NB4 (cell line): Measurements from ENCODE around the gene SRRD.
"Not testable (repeated sequence)": the region's sequence is repeated elsewhere in the genome, so short reads cannot be mapped to it uniquely, and the experiment has no call there.

Experiments used
- DNase-seq: peaks from one replicate; pipeline ENCODE4 v3.0.0; 2010; ENCODE audit warnings: low read depth
- H3K4me3 ChIP-seq: one replicate; pipeline ENCODE4 v1.5.1; 2011; ENCODE audit warnings: mild to moderate bottlenecking, low read depth, low read length, moderate library complexity
- MYC ChIP-seq: IDR thresholded peaks from 2 replicates; pipeline ENCODE4 v1.6.1; 2011; ENCODE audit warnings: low read depth, low read length
- POLR2A ChIP-seq: IDR thresholded peaks from 2 replicates; pipeline ENCODE4 v1.6.1; 2011; ENCODE audit warnings: mild to moderate bottlenecking; ENCODE audit not compliant: insufficient read length; ENCODE audit errors: extremely low read depth
- TF ChIP-seq, protein P1 (sequence below): IDR thresholded peaks from one replicate; pipeline ENCODE4 v1.5.1; 2012; ENCODE audit warnings: low read depth, low read length
- TF ChIP-seq, protein P2 (sequence below): IDR thresholded peaks from 2 replicates; pipeline ENCODE4 v1.6.1; 2011; ENCODE audit warnings: low read depth, low read length

Gene SRRD

DNA sequence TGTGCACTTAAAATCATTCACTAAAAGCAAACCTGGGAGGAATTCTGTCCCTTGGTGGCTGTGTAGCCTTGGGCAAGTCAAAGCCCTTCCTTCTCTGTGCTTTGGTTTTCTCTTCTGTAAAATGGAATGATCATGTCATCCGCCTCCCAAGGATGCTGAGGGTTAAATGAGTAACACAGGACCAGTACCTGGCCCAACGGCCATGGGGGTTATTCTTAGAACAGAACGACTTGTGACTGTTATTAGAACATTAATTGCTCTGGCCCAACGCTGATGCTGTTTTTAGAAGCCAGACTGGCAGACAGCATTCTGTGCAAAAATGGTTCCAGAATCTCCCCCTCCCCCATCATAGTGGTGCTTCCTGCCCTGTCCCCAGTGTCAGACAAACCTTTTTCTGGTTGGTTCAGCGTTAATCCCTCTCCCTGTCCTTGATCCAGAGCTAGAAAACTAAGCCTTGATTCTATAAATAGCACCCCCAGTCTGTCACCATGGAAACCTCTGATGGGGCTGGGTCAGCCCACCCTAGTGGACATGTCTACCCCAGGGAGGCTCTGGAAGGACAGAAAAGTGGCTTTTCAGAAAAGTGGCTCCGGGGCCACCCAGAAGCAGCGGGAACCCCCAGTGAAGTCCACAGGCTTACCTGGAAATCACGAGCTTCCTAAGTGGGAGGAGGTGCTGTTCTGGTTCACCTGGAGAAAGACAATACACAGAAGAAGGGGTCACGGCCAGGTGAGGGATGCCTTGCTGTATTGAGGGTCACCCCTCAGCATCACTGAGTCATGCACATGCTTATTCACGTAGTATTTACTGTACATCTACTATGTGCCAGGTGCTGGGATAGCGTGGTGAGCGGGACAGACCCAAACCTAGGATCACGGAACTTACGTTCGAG is 44.1 kb downstream of the SRRD start:
- TF ChIP-seq MYC (no peak), POLR2A (no peak)
- TF ChIP-seq, protein P1, sequence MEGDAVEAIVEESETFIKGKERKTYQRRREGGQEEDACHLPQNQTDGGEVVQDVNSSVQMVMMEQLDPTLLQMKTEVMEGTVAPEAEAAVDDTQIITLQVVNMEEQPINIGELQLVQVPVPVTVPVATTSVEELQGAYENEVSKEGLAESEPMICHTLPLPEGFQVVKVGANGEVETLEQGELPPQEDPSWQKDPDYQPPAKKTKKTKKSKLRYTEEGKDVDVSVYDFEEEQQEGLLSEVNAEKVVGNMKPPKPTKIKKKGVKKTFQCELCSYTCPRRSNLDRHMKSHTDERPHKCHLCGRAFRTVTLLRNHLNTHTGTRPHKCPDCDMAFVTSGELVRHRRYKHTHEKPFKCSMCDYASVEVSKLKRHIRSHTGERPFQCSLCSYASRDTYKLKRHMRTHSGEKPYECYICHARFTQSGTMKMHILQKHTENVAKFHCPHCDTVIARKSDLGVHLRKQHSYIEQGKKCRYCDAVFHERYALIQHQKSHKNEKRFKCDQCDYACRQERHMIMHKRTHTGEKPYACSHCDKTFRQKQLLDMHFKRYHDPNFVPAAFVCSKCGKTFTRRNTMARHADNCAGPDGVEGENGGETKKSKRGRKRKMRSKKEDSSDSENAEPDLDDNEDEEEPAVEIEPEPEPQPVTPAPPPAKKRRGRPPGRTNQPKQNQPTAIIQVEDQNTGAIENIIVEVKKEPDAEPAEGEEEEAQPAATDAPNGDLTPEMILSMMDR: no peak
- TF ChIP-seq, protein P2, sequence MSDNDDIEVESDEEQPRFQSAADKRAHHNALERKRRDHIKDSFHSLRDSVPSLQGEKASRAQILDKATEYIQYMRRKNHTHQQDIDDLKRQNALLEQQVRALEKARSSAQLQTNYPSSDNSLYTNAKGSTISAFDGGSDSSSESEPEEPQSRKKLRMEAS: no peak
- DNase-seq: no peak

DNA sequence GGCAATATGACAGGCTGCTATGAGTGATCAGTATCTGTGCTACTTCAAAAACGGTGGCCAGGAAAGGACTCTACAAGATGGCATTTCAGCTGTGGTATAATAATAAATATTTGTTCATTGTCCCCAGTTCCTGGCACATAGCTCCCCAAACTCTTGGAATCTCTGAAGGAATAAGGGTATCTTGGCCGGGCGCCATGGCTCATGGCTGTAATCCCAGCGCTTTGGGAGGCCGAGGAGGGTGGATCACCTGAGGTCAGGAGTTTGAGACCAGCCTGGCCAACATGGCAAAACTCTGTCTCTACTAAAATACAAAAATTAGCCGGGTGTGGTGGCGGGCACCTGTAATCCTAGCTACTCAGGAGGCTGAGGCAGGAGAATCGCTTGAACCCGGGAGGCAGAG is 44.8 kb downstream of the SRRD start:
- not testable (repeated sequence) for H3K4me3 ChIP-seq, DNase-seq

More for the DNA sequence above, 44.1 kb downstream of the SRRD start:
- no peak overlapping the region for H3K4me3 ChIP-seq

DNA sequence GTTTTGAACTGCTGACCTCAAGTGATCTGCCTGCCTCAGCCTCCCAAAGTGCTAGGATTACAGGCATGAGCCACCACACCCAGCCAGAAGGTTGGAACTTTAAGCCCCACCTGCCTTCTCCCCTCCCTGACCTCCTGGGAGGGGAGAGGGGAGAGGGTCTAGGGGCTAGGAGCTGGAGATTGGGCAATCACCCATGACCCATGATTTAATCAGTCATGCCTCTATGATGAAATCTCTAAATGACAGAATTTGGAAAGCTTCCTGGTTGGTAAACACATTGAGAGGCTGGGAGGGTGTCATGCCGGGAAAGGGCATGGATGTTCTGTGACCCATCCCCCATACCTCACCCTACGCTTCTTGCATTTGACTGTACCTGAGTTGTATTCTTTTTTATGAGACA is 45.7 kb downstream of the SRRD start:
- peak; percentile 74 for DNase-seq
- H3K4me3 ChIP-seq: no peak overlapping the region
- TF ChIP-seq, protein P1: no peak

DNA sequence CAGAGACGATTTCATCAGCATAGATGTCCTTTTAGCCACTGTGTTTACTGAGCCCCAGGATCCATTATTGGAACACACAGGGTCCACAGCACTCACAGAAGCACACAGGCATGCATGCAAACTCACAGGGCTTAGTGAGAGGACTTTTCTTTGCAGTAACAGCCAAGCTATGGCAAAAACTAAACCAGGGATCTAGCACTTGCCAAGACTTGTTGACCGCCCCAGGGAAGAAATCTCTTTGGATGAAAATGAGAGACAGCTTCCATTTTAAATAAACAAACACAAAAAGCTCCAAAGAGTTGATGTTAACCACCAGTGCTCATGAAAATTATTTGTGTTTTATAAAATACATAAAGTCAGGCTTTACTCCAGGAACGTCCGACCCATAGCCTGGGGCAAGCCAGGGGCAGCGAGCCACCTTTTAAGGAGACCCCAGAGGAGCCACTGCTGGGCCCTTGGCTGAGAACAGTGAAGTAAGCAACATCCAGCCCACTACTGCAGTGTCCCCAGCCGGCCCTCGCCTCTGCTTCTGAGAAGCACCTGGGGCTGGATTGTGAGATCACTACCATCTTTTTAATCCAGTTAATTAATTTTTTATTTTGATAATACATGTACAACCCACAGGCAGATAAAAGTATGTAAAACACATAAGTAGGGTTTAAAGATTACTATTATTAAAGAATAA is 50.6 kb downstream of the SRRD start:
- no peak for DNase-seq
- TF ChIP-seq MYC (no peak), POLR2A (no peak)
- TF ChIP-seq, protein P1: no peak
- TF ChIP-seq, protein P2: no peak
- no peak overlapping the region for H3K4me3 ChIP-seq

DNA sequence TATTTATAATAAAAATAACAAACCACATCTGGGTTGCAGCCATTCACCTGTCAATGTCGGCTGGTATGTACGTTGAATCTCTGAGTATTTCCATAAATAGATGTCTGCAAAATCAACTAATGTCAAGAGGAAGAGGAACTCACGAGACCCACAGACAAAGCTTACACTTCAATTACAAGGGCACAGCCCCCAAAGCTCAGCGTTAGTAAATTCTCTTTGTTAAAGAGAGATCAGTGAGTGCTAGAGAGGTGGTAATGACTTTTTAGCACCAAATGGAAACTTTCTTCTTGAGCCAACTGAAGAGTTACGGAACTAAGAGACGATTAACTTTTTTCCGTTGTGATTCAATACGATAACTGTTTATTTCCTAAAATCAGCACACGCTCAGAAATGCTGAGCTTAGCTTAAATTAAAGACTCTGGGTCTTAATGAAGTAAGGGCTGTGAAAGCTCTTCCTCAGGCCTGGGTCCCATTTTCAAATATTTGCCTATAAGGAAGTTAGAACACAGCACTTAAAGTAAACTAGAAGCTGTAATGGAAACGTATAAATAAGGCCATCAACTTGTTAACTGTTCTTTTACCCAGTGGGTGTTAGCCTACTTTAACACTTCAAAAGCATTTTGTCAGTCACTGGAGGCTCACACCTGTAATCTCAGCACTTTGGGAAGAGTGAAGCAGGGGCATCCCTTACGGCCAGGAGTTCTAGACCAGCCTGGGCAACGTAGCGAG is 51.4 kb downstream of the SRRD start:
- no peak overlapping the region for H3K4me3 ChIP-seq
- TF ChIP-seq, protein P2: no peak
- TF ChIP-seq POLR2A (no peak), MYC (no peak)
- TF ChIP-seq, protein P1: no peak
- DNase-seq: no peak

DNA sequence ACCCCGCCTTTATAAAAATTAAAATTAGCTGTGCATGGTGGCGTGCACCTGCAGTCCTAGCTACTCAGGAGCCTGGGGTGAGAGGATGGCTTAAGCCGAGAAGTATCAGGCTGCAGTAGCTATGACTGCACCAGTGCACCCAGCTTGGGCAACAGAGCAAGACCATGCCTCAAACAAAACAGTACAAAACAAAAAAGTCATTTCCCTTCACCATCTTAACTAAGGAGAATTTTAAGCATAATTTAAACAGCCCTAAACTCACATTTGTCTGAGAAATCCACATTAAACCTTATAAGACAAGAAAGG is 51.9 kb downstream of the SRRD start:
- no peak for TF ChIP-seq MYC
- TF ChIP-seq, protein P2: no peak
- TF ChIP-seq POLR2A: no peak
- TF ChIP-seq, protein P1: no peak
- no peak overlapping the region for H3K4me3 ChIP-seq
- no peak for DNase-seq
